Peyer's patch (tissue), 4 donors: ENCODE measurements around the gene FBXO5. TPM values are rescaled to one million over a fixed set of nuclear protein-coding genes. Genes with fewer than 3 reads are reported as not detected.

Source experiments
- DNase-seq, 3 donors: peaks; one replicate each; pipeline ENCODE4 v3.0.0-alpha.2; 2017 to 2019
- H3K27ac ChIP-seq, 4 donors: fragments of 200-600 bp; sonication (generic); one replicate each; pipeline ENCODE4 v1.5.1; 2016 to 2019
- H3K27me3 ChIP-seq, 2 donors: fragments of 200-600 bp; sonication (generic); one replicate each; pipeline ENCODE4 v1.5.1; 2019
- H3K36me3 ChIP-seq, 3 donors: fragments of 200-600 bp; sonication (generic); one replicate each; pipeline ENCODE4 v1.5.1; 2016 to 2019
- H3K4me1 ChIP-seq, 4 donors: fragments of 200-600 bp; sonication (generic); one replicate each; pipeline ENCODE4 v1.5.1; 2016 to 2019
- H3K4me3 ChIP-seq, 4 donors: fragments of 200-600 bp; sonication (generic); 1 replicate in 3 of 4; 2 replicates in 1 of 4; pipeline ENCODE4 v1.5.1; 2016 to 2019; ENCODE audit warnings: mild to moderate bottlenecking in 1 of 4
- H3K9me3 ChIP-seq, 4 donors: fragments of 200-600 bp; sonication (generic); one replicate each; pipeline ENCODE4 v1.5.1; 2016 to 2019; ENCODE audit warnings: mild to moderate bottlenecking in 1 of 4
- POLR2A ChIP-seq, 2 donors: fragments of 450-650 bp; IDR thresholded peaks; one replicate each; pipeline ENCODE4 v1.5.1; 2017; ENCODE audit warnings: antibody characterized with exemption in 2 of 2, mild to moderate bottlenecking in 2 of 2, moderate library complexity in 2 of 2
- total RNA-seq, 4 donors: library from RNA; depleted of rRNA; stranded (reverse); fragments of >200 nt; gene quantifications; one replicate each; pipeline ENCODE4 v1.1.0, GENCODE V29; 2016
- TF ChIP-seq, protein P1 (sequence below), 6 experiments: fragments of 450-650 bp in 4 of 6; fragments of 200-600 bp in 2 of 6; sonication (generic) in 1 of 6; IDR thresholded peaks; one replicate each; pipeline ENCODE4 v1.5.1; 2017 to 2019; ENCODE audit warnings: antibody characterized with exemption in 6 of 6, mild to moderate bottlenecking in 3 of 6, moderate library complexity in 1 of 6

FBXO5 gene
- total RNA-seq, 4 donors from 2014 or later = 2.7 to 7.4 (median 3.0) TPM

DNA sequence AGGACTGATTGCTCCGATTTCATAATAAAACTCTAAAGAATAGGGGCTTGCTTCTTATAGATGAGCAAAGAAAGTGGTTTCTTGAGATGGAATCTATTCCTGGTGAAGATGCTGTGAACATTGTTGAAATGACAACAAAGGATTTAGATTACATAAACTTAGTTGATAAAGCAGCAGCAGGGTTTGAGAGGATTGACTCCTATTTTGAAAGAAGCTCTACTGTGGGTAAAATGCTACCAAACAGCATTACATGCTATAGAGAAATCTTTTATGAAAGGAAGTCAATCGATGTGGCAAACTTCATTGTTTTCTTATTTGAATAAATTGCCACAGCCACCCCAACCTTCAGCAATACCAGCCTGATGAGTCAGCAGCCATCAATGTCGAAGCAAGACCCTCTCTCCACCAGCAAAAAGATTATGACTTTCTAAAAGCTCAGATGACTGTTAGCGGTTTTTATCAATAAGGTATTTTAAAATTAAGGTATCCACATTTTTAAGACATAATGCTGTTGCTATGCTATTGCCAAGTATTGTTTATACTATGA is 32.3 kb upstream of the FBXO5 start:
- Histone ChIP-seq H3K27me3 (no peaks in the 10 kb centered on the region), H3K4me1 (no peaks in the 10 kb centered on the region), H3K27ac (no peak overlapping the region), H3K4me3 (no peak overlapping the region), H3K36me3 (no peaks in the 10 kb centered on the region), H3K9me3 (no peaks in the 10 kb centered on the region)
- DNase-seq = no peak
- TF ChIP-seq, protein P1, sequence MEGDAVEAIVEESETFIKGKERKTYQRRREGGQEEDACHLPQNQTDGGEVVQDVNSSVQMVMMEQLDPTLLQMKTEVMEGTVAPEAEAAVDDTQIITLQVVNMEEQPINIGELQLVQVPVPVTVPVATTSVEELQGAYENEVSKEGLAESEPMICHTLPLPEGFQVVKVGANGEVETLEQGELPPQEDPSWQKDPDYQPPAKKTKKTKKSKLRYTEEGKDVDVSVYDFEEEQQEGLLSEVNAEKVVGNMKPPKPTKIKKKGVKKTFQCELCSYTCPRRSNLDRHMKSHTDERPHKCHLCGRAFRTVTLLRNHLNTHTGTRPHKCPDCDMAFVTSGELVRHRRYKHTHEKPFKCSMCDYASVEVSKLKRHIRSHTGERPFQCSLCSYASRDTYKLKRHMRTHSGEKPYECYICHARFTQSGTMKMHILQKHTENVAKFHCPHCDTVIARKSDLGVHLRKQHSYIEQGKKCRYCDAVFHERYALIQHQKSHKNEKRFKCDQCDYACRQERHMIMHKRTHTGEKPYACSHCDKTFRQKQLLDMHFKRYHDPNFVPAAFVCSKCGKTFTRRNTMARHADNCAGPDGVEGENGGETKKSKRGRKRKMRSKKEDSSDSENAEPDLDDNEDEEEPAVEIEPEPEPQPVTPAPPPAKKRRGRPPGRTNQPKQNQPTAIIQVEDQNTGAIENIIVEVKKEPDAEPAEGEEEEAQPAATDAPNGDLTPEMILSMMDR (IDR thresholded peaks at IDR 0.05) = no peak
- no peak for TF ChIP-seq POLR2A (IDR thresholded peaks at IDR 0.05)

DNA sequence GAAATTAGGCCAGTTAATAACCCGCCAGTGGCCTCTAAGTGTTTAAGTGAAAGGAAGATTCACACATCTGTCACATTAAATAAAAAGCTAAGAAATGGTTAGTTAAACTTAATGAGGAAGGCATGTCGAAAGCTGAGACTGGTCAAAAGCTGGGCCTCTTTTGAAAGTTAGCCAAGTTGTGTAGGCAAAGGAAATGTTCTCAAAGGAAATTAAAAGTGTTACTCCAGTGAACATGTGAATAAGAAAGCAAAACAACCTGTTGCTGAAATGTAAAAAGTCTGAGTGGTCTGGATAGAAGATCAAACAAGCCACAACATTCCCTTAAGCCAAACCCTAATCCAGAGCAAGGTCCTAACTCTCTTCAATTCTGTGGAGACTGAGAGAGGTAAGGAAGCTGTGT is 30.6 kb upstream of the FBXO5 start:
- no peak overlapping the region for H3K4me3 ChIP-seq
- no peaks in the 10 kb centered on the region for H3K4me1 ChIP-seq
- H3K27ac ChIP-seq = no peak overlapping the region
- H3K36me3 ChIP-seq = no peaks in the 10 kb centered on the region
- TF ChIP-seq, protein P1 (IDR thresholded peaks at IDR 0.05) = no peak
- TF ChIP-seq POLR2A (IDR thresholded peaks at IDR 0.05) = no peak
- no peak for DNase-seq
- H3K9me3 ChIP-seq = no peaks in the 10 kb centered on the region
- H3K27me3 ChIP-seq = no peaks in the 10 kb centered on the region

DNA sequence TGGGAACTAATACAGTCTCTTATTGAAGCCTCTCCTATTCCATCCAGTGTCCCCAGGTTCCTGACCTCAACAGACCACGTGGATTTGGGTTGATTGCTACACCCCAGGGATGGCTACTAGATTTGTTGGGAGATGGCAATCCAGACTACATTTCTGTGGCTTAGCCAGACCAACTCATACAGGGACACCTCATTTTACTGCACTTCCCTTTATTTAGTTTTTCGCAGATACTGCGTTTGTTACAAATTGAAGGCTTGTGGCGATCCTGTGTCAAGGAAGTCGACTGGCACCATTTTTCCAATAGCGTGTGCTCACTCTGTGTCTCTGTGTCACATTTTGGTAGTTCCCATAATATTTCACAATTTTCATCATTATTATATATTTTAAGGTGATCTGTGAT is 30.0 kb upstream of the FBXO5 start:
- TF ChIP-seq, protein P1 (IDR thresholded peaks at IDR 0.05) = no peak
- TF ChIP-seq POLR2A (IDR thresholded peaks at IDR 0.05) = no peak
- Histone ChIP-seq H3K4me1 (no peaks in the 10 kb centered on the region), H3K4me3 (no peak overlapping the region), H3K27me3 (no peaks in the 10 kb centered on the region), H3K9me3 (no peaks in the 10 kb centered on the region), H3K36me3 (no peaks in the 10 kb centered on the region), H3K27ac (no peak overlapping the region)
- DNase-seq = no peak

DNA sequence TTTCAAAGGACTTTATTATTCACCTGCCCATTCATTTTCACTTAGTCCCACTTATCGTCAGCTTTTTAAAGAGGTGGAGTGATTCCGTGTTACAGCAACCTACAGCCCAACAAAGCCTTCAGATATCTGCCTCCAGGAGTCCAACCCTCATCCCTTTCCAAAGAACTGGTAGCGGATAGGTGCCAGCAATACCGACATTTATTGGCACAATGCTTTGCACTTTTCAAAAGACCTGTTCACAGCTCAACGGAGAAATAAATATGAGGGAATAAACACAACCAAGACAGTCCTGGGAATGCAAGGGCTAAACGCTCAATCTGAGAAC is 20.5 kb upstream of the FBXO5 start:
- H3K4me3 ChIP-seq = peak overlapping the region; percentile 68 to 85 (median 79)
- H3K27ac ChIP-seq = peak overlapping the region; percentile 81 to 90 (median 83)
- TF ChIP-seq, protein P1 (IDR thresholded peaks at IDR 0.05) = no peak
- TF ChIP-seq POLR2A (IDR thresholded peaks at IDR 0.05) = no peak
- no peak for DNase-seq
- peaks cover 0 to 3% (median 0%) of the 10 kb centered on the region in 3 donors for H3K36me3 ChIP-seq
- H3K4me1 ChIP-seq = peaks cover 0 to 19% (median 6%) of the 10 kb centered on the region in 4 donors
- no peaks in the 10 kb centered on the region for H3K27me3 ChIP-seq
- no peaks in the 10 kb centered on the region for H3K9me3 ChIP-seq

DNA sequence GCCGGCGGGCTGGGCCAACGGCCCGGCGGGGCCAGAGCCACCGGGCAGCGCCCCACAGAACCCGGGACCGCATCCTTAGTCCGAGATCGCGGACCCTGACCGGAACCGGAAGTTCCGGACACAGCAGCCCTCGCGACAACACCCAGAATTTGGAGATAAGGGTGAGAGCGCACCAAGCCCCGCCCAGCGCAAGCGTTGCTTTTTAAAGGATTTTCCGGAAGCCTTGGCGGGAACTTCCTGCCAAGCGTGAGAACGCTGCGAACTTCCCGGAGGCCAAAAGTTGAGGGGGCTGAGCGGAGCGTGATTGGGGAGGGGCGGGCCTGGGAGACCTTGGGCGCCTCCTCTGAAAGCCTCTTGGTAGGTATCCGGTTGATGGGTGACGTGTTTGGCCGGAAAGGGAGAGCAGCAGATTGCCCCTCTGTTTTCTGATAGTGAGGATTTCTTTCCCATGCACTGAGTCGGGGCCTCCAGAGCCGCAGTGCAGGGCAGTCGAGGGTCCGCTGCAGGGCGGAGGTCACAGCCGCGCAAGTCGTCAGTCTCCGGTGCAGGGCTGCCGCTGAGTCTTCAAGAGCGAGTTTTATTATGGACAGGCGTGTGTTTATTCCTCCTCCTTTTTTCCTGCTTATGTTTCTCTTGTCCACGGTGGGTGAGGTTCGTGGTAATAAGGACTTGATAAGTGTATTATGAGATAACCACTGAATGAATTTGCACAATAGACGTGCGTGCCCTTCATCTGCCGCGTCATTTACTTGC is 19.9 kb upstream of the FBXO5 start, which contains the start of gene MTRF1L:
TSS of gene MTRF1L (minus strand) at position 97 of the 753 bp plus-strand sequence. CDS start at position 73, 24 bp downstream.
- Histone ChIP-seq H3K36me3 (peaks cover 0 to 9% (median 0%) of the 10 kb centered on the region in 3 donors), H3K27me3 (no peaks in the 10 kb centered on the region), H3K9me3 (no peaks in the 10 kb centered on the region), H3K4me1 (peaks cover 0 to 19% (median 6%) of the 10 kb centered on the region in 4 donors), H3K4me3 (peak within 1 kb of the TSS; percentile 68 to 85 (median 79)), H3K27ac (peak within 1 kb of the TSS; percentile 81 to 90 (median 83))
- DNase-seq = peak; percentile 90 to 97 (median 92)
- TF ChIP-seq POLR2A (IDR thresholded peaks at IDR 0.05) = peak; percentile 85 to 87
- TF ChIP-seq, protein P1 (IDR thresholded peaks at IDR 0.05) = no peak
